K562 (cell line): ENCODE data around the gene RASGRP1. TPM values are rescaled to one million over a fixed set of nuclear protein-coding genes. Genes with fewer than 3 reads are reported as not detected.
A peak's percentile ranks its signal among the peaks of the same experiment; 100 is the strongest.

Experiments
- ATAC-seq: fragments of 200-7000 bp; cut with Tn5 transposase; 3 replicates; pipeline ENCODE4 v1.9.1; 2020; ENCODE audit warnings: moderate library complexity
- BruUV-seq: library from RNA; stranded (reverse); fragments of 400-500 nt; replicated peaks from 2 replicates; lab custom pipeline; 2021; lab: Mats Ljungman, UMichigan
- CTCF ChIA-PET: fragments of 300-600 bp; formaldehyde crosslinking; extraction: SDS; loops from one replicate; lab custom pipeline; 2021; ENCODE audit warnings: low intra/inter-chr PET ratio; lab: Yijun Ruan, JAX
- POLR2A ChIA-PET: fragments of 300-600, 350-650 bp; sonication (Branson Sonifier 250); formaldehyde crosslinking; extraction: SDS; loops from one replicate; lab custom pipeline; 2021; ENCODE audit warnings: antibody characterized with exemption, inconsistent platforms; lab: Yijun Ruan, JAX
- DNase-seq, 4 experiments: peaks; one replicate each; pipeline versions ENCODE4 v3.0.0 to v3.0.0-alpha.2; 2011 to 2018; ENCODE audit warnings: low spot score in 3 of 4, mixed read lengths in 3 of 4; ENCODE audit errors: extremely low read depth in 1 of 4
- FAIRE-seq: peaks from 2 replicates; lab custom pipeline; 2011; peaks lifted over from hg19 to GRCh38; lab: Jason Lieb, UNC
- H2AFZ ChIP-seq: 2 replicates; pipeline ENCODE4 v1.6.0; 2011; ENCODE audit warnings: low read depth, low read length, control low read depth, inconsistent platforms
- H3K27ac ChIP-seq: fragments of 200-600 bp; 3 replicates; pipeline ENCODE4 v1.8.0; 2011; ENCODE audit warnings: low read depth, mild to moderate bottlenecking, control low read depth, inconsistent platforms, low read length, moderate library complexity, mixed read lengths; ENCODE audit errors: extremely low read depth
- H3K27me3 ChIP-seq, 2 experiments: fragments of 300-600 bp in 1 of 2; 2 replicates in 1 of 2; 3 replicates in 1 of 2; pipeline versions ENCODE4 v1.6.0 to v1.8.0; 2011; ENCODE audit warnings: inconsistent platforms in 2 of 2, low read length in 2 of 2, mild to moderate bottlenecking in 1 of 2, mixed read lengths in 1 of 2, moderate library complexity in 1 of 2; ENCODE audit not compliant: control insufficient read depth in 2 of 2, insufficient read depth in 2 of 2
- H3K36me3 ChIP-seq: fragments of 300-600 bp; 3 replicates; pipeline ENCODE4 v1.8.0; 2011; ENCODE audit warnings: mild to moderate bottlenecking, low read length, inconsistent platforms; ENCODE audit not compliant: control insufficient read depth, insufficient read depth
- H3K4me1 ChIP-seq, 2 experiments: fragments of 200-600 bp in 1 of 2; replicated peaks in 1 of 2; 2 replicates in 1 of 2; 3 replicates in 1 of 2; pipeline versions ENCODE4 v1.5.1 to v1.8.0; 2011; ENCODE audit warnings: inconsistent platforms in 2 of 2, low read length in 2 of 2, mild to moderate bottlenecking in 1 of 2, mixed read lengths in 1 of 2, moderate library complexity in 1 of 2; ENCODE audit not compliant: control insufficient read depth in 2 of 2, insufficient read depth in 2 of 2
- H3K4me2 ChIP-seq: 2 replicates; pipeline ENCODE4 v1.6.1; 2011; ENCODE audit warnings: low read length, control low read depth, inconsistent platforms, mixed read lengths; ENCODE audit not compliant: insufficient read depth
- H3K4me3 ChIP-seq: fragments of 200-600 bp; sonication (generic), shearing (Covaris generic); 2 replicates; pipeline ENCODE4 v1.5.1; 2016; ENCODE audit warnings: control low read depth, inconsistent platforms
- H3K79me2 ChIP-seq: fragments of 200-600 bp; 3 replicates; pipeline ENCODE4 v1.8.0; 2011; ENCODE audit warnings: low read length, inconsistent platforms; ENCODE audit not compliant: control insufficient read depth, insufficient read depth
- H3K9ac ChIP-seq, 2 experiments: 2 replicates each; pipeline versions ENCODE4 v1.6.0 to v1.6.1; 2011; ENCODE audit warnings: low read depth in 2 of 2, low read length in 2 of 2, control low read depth in 1 of 2, inconsistent platforms in 1 of 2, mild to moderate bottlenecking in 1 of 2, mixed read lengths in 1 of 2; ENCODE audit not compliant: insufficient read depth in 1 of 2
- H3K9me1 ChIP-seq: one replicate; pipeline ENCODE4 v1.6.0; 2011; ENCODE audit warnings: inconsistent platforms, mild to moderate bottlenecking, low read length, moderate library complexity; ENCODE audit not compliant: control insufficient read depth, insufficient read depth
- H3K9me3 ChIP-seq: replicated peaks from 2 replicates; pipeline ENCODE4 v1.5.1; 2011; ENCODE audit warnings: low read depth, low read length, inconsistent platforms; ENCODE audit not compliant: control insufficient read depth, insufficient read depth
- H4K20me1 ChIP-seq: replicated peaks from 2 replicates; pipeline ENCODE4 v1.6.1; 2011; ENCODE audit warnings: low read length, inconsistent platforms, mixed read lengths; ENCODE audit not compliant: control insufficient read depth, insufficient read depth
- ARID1B ChIP-seq: fragments of 450-650 bp; IDR thresholded peaks from 2 replicates; pipeline ENCODE4 v1.6.1; 2016; ENCODE audit warnings: antibody characterized with exemption, mild to moderate bottlenecking, inconsistent platforms
- CBFA2T3 ChIP-seq: fragments of 450-650 bp; IDR thresholded peaks from 2 replicates; pipeline ENCODE4 v1.6.1; 2017
- CBX8 ChIP-seq: fragments of 200-600 bp; sonication (generic); IDR thresholded peaks from 2 replicates; pipeline ENCODE4 v1.6.1; 2012; ENCODE audit warnings: borderline replicate concordance, mixed run types, low read depth, mild to moderate bottlenecking, moderate library complexity, mixed read lengths, low read length, control low read depth, inconsistent platforms; ENCODE audit not compliant: poor library complexity, severe bottlenecking; ENCODE audit errors: extremely low read depth
- MEIS2 ChIP-seq: fragments of 450-650 bp; IDR thresholded peaks from 2 replicates; pipeline ENCODE4 v1.6.1; 2014; ENCODE audit warnings: mild to moderate bottlenecking; ENCODE audit not compliant: partially characterized antibody
- PPARD ChIP-seq: fragments of 250-450 bp; sonication (Bioruptor Pico); IDR thresholded peaks from 2 replicates; pipeline ENCODE4 v1.8.0; 2022; ENCODE audit warnings: inconsistent platforms, mild to moderate bottlenecking, moderate library complexity
- REST ChIP-seq, 2 experiments: fragments of 450-650 bp; formaldehyde crosslinking in 1 of 2; IDR thresholded peaks; 2 replicates each; pipeline versions ENCODE4 v1.4.0 to v1.6.1; 2014 to 2020; ENCODE audit warnings: mild to moderate bottlenecking in 2 of 2, borderline replicate concordance in 1 of 2, low read depth in 1 of 2
- RNF2 ChIP-seq: sonication (generic); IDR thresholded peaks from 2 replicates; pipeline ENCODE4 v1.6.1; 2016
- SMAD2 ChIP-seq: fragments of 150-350 bp; IDR thresholded peaks from 2 replicates; pipeline ENCODE4 v1.6.1; 2014; ENCODE audit warnings: low read depth, mild to moderate bottlenecking, low read length
- SMARCA4 ChIP-seq: fragments of 450-650 bp; IDR thresholded peaks from 2 replicates; pipeline ENCODE4 v1.6.1; 2016
- STAG1 ChIP-seq: sonication (generic); formaldehyde crosslinking; IDR thresholded peaks from 2 replicates; pipeline ENCODE4 v1.5.0; 2020; ENCODE audit warnings: missing genetic modification reagents, borderline replicate concordance
- STAT5A ChIP-seq: IDR thresholded peaks from 2 replicates; pipeline ENCODE4 v1.6.1; 2012; ENCODE audit warnings: low read length, inconsistent platforms, borderline replicate concordance
- ZNF212 ChIP-seq: fragments of 450-650 bp; formaldehyde crosslinking; IDR thresholded peaks from 2 replicates; pipeline ENCODE4 v1.4.0; 2020; ENCODE audit warnings: mild to moderate bottlenecking
- ZNF280A ChIP-seq: fragments of 450-650 bp; IDR thresholded peaks from 2 replicates; pipeline ENCODE4 v1.6.1; 2018; ENCODE audit warnings: mild to moderate bottlenecking, low read depth; ENCODE audit not compliant: partially characterized antibody
- ZNF436 ChIP-seq: fragments of 250-450, 450-650 bp; sonication (Bioruptor Pico); formaldehyde crosslinking; IDR thresholded peaks from 2 replicates; pipeline ENCODE4 v1.7.0; 2020; ENCODE audit warnings: mild to moderate bottlenecking
- WGBS: fragments of 100-300 bp; shearing (Covaris generic); methylation state at CpG from one replicate; pipeline ENCODE4 v1.1.6; 2016; ENCODE audit warnings: low coverage, mixed read lengths; ENCODE audit not compliant: insufficient coverage; ENCODE audit errors: missing lambda C conversion rate; 5-methylcytosine and 5-hydroxymethylcytosine counted together
- in situ Hi-C: fragments of 300-500 bp; cut with MboI; formaldehyde crosslinking; loops from 4 replicates; pipeline ENCODE4 v1.15.0; 2018; ENCODE audit warnings: inconsistent platforms, mixed read lengths
- intact Hi-C: fragments of 100-400 bp; cut with micrococcal nuclease; formaldehyde crosslinking; loops from 2 replicates; pipeline ENCODE4 v1.14.2; 2022
- polyA plus RNA-seq, 8 experiments: library from polyadenylated mRNA; depleted of rRNA in 4 of 8; stranded (reverse) in 5 of 8; unstranded in 3 of 8; fragments of >200 nt; fragmentation: Nextera tagmentation in 2 of 8; fragmentation: Illumina TruSeq in 1 of 8; extraction: Ambion mirVana in 2 of 8; extraction: Trizol in 1 of 8; gene quantifications; 2 replicates each; pipeline versions ENCODE4 v1.2.1 to v1.2.3, GENCODE V29; 2011 to 2014; ENCODE audit warnings: inconsistent platforms in 1 of 8, missing spikeins in 1 of 8
- total RNA-seq, 7 experiments: library from RNA; depleted of rRNA in 6 of 7; stranded (reverse); fragments of >200 nt in 6 of 7; fragmentation: Illumina TruSeq in 2 of 7; extraction: Trizol in 2 of 7; gene quantifications; 2 replicates each; pipeline versions ENCODE4 v1.2.1 to v1.2.3, GENCODE V29; 2011 to 2021; ENCODE audit warnings: low replicate concordance in 1 of 7

Gene RASGRP1
- total and polyA plus RNA-seq, 9 of the 15 experiments (the other 6 are each of a cell fraction or from before 2014, with no cell fraction given) = 0.14 to 0.72 (median 0.31) TPM

GRCh38 chr15:38508647-38509046, 56.0 kb downstream of the RASGRP1 start:
- intact Hi-C loops = loop anchor here (5.0 kb wide), 1 partner anchor 66 kb away; no protein-coding TSS in a partner anchor
- ChIA-PET CTCF (no interaction called here), POLR2A (interaction anchor here (0.6 to 1.7 kb wide), 3 partner anchors 11 to 145 kb away, joined by 3 to 6 read pairs (median 4); no protein-coding TSS in a partner anchor)
- H3K9me1 ChIP-seq = no peaks in the 10 kb centered on the region
- ATAC-seq (peak; percentile 50), FAIRE-seq (peak; percentile 54), DNase-seq (peak in 2 of 4 experiments; percentile 22 to 62)
- H3K36me3 ChIP-seq = no peaks in the 10 kb centered on the region
- peaks cover 0 to 7% of the 10 kb centered on the region in 2 experiments; a peak in 2 of 5 replicates for H3K4me1 ChIP-seq
- H4K20me1 ChIP-seq = no peaks in the 10 kb centered on the region
- no peaks in the 10 kb centered on the region for H3K27me3 ChIP-seq
- no peak overlapping the region for H2AFZ ChIP-seq
- in situ Hi-C loops = no loop called here
- 0 out of 2 replicates have a peak overlapping the region, but pooled peaks have one; percentile 1 for H3K4me2 ChIP-seq
- no peaks in the 10 kb centered on the region for H3K79me2 ChIP-seq
- WGBS = 3% methylated on average over 3 of the region's 3 CpGs
- no peak overlapping the region for H3K27ac ChIP-seq
- no peaks in the 10 kb centered on the region for H3K9me3 ChIP-seq
- H3K4me3 ChIP-seq = no peak overlapping the region
- H3K9ac ChIP-seq = no peak overlapping the region
- BruUV-seq = no TSS peak
- peak; percentile 49; the same call in 1 of the 2 replicates for TF ChIP-seq ARID1B
- TF ChIP-seq CBX8 = no peak
- no peak for TF ChIP-seq RNF2
- TF ChIP-seq STAG1 (CRISPR knock-in tag) = no peak
- no peak for TF ChIP-seq ZNF280A
- peak; percentile 41; the same call in 1 of the 2 replicates for TF ChIP-seq STAT5A
- TF ChIP-seq SMAD2 = no peak
- no peak for TF ChIP-seq PPARD (CRISPR knock-in tag)
- TF ChIP-seq ZNF436 (CRISPR knock-in tag) = no peak
- TF ChIP-seq ZNF212 (CRISPR knock-in tag) = no peak
- TF ChIP-seq REST (IDR thresholded peaks at IDR 0.05; ENCODE audit: borderline replicate concordance) = peak; percentile 43; the same call in 1 of the 2 replicates
- no peak for TF ChIP-seq REST (CRISPR knock-in tag; IDR thresholded peaks at IDR 0.05; ENCODE audit: low read depth)
- TF ChIP-seq SMARCA4 = no peak
- TF ChIP-seq MEIS2 = peak; percentile 92
- peak; percentile 61 for TF ChIP-seq CBFA2T3
